Measurements from ENCODE around the gene ETV3L.

GRCh38 chr1:157099633-157100009, at the start of gene ETV3L:
- TF ChIP-seq CTCF (IDR thresholded peaks at IDR 0.05) (no peak), MXD4 (CRISPR knock-in tag; IDR thresholded peaks at IDR 0.05; ENCODE audit: borderline replicate concordance) (no peak), TEAD4 (CRISPR knock-in tag; IDR thresholded peaks at IDR 0.05) (no peak), FOXJ3 (CRISPR knock-in tag; IDR thresholded peaks at IDR 0.05; ENCODE audit: borderline replicate concordance) (no peak), SOX15 (CRISPR knock-in tag; IDR thresholded peaks at IDR 0.05) (no peak), MYBL2 (CRISPR knock-in tag; IDR thresholded peaks at IDR 0.05) (no peak), FOXP4 (CRISPR knock-in tag; IDR thresholded peaks at IDR 0.05) (no peak), AFF4 (CRISPR knock-in tag; IDR thresholded peaks at IDR 0.05; ENCODE audit: borderline replicate concordance) (no peak)
- TF ChIP-seq, protein P1, sequence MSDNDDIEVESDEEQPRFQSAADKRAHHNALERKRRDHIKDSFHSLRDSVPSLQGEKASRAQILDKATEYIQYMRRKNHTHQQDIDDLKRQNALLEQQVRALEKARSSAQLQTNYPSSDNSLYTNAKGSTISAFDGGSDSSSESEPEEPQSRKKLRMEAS (CRISPR knock-in tag; IDR thresholded peaks at IDR 0.05) = no peak
- TF ChIP-seq, protein P2, sequence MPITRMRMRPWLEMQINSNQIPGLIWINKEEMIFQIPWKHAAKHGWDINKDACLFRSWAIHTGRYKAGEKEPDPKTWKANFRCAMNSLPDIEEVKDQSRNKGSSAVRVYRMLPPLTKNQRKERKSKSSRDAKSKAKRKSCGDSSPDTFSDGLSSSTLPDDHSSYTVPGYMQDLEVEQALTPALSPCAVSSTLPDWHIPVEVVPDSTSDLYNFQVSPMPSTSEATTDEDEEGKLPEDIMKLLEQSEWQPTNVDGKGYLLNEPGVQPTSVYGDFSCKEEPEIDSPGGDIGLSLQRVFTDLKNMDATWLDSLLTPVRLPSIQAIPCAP (CRISPR knock-in tag; IDR thresholded peaks at IDR 0.05) = no peak
